Measurements from ENCODE around the gene FBXL7.

The FBXL7 gene

GRCh38 chr5:15741591-15741990 lies 241.6 kb downstream of the FBXL7 start:
- Histone ChIP-seq H3K27me3 (ENCODE audit: insufficient read depth, low read length, poor library complexity, severe bottlenecking) (no peaks in the 10 kb centered on the region), H3F3A (ENCODE audit: low read depth) (no peaks in the 10 kb centered on the region), H3K4me2 (ENCODE audit: low read depth, low read length, poor library complexity, severe bottlenecking) (no peak overlapping the region), H3K79me2 (ENCODE audit: insufficient read depth, low read length) (no peaks in the 10 kb centered on the region), H3K36me3 (ENCODE audit: insufficient read depth, low read length) (no peaks in the 10 kb centered on the region), H3K4me1 (ENCODE audit: insufficient read depth, low read length, poor library complexity, severe bottlenecking) (no peaks in the 10 kb centered on the region), H4K20me1 (ENCODE audit: insufficient read depth, low read length, poor library complexity, severe bottlenecking) (no peaks in the 10 kb centered on the region), H3K9me3 (ENCODE audit: insufficient read depth, low read depth, low read length) (no peaks in the 10 kb centered on the region), H2AFZ (ENCODE audit: low read length) (no peak overlapping the region), H3K9me2 (replicated peaks; ENCODE audit: low read depth, low read length) (no peaks in the 10 kb centered on the region), H3K4me3 (ENCODE audit: low read length, poor library complexity, severe bottlenecking) (no peak overlapping the region), H3K9ac (ENCODE audit: low read depth, low read length, poor library complexity, severe bottlenecking) (no peak overlapping the region)
- no peak for TF ChIP-seq EZH2phosphoT487 (IDR thresholded peaks at IDR 0.05; ENCODE audit: borderline replicate concordance)
- no peak for TF ChIP-seq CTCF (conservative IDR thresholded peaks at IDR 0.05; ENCODE audit: low read length)

GRCh38 chr5:15746833-15747232 lies 246.9 kb downstream of the FBXL7 start:
- Histone ChIP-seq H3K4me2 (ENCODE audit: low read depth, low read length, poor library complexity, severe bottlenecking) (no peak overlapping the region), H3K9me3 (ENCODE audit: insufficient read depth, low read depth, low read length) (no peaks in the 10 kb centered on the region), H3K27me3 (ENCODE audit: insufficient read depth, low read length, poor library complexity, severe bottlenecking) (no peaks in the 10 kb centered on the region), H3K36me3 (ENCODE audit: insufficient read depth, low read length) (no peaks in the 10 kb centered on the region), H3K9me2 (replicated peaks; ENCODE audit: low read depth, low read length) (no peaks in the 10 kb centered on the region), H2AFZ (ENCODE audit: low read length) (no peak overlapping the region), H3K9ac (ENCODE audit: low read depth, low read length, poor library complexity, severe bottlenecking) (no peak overlapping the region), H3F3A (ENCODE audit: low read depth) (no peaks in the 10 kb centered on the region), H3K4me3 (ENCODE audit: low read length, poor library complexity, severe bottlenecking) (no peak overlapping the region), H4K20me1 (ENCODE audit: insufficient read depth, low read length, poor library complexity, severe bottlenecking) (no peaks in the 10 kb centered on the region), H3K79me2 (ENCODE audit: insufficient read depth, low read length) (no peaks in the 10 kb centered on the region), H3K4me1 (ENCODE audit: insufficient read depth, low read length, poor library complexity, severe bottlenecking) (no peaks in the 10 kb centered on the region)
- TF ChIP-seq EZH2phosphoT487 (IDR thresholded peaks at IDR 0.05; ENCODE audit: borderline replicate concordance) = no peak
- no peak for TF ChIP-seq CTCF (conservative IDR thresholded peaks at IDR 0.05; ENCODE audit: low read length)

- Histone ChIP-seq H3K36me3 (ENCODE audit: insufficient read depth, low read length) (no peaks in the 10 kb centered on the region), H2AFZ (ENCODE audit: low read length) (no peak overlapping the region), H3K79me2 (ENCODE audit: insufficient read depth, low read length) (no peaks in the 10 kb centered on the region), H3K4me3 (ENCODE audit: low read length, poor library complexity, severe bottlenecking) (no peak overlapping the region), H3K4me1 (ENCODE audit: insufficient read depth, low read length, poor library complexity, severe bottlenecking) (no peaks in the 10 kb centered on the region), H3K9me3 (ENCODE audit: insufficient read depth, low read depth, low read length) (no peaks in the 10 kb centered on the region), H3K9me2 (replicated peaks; ENCODE audit: low read depth, low read length) (no peaks in the 10 kb centered on the region), H3K9ac (ENCODE audit: low read depth, low read length, poor library complexity, severe bottlenecking) (no peak overlapping the region), H4K20me1 (ENCODE audit: insufficient read depth, low read length, poor library complexity, severe bottlenecking) (no peaks in the 10 kb centered on the region), H3F3A (ENCODE audit: low read depth) (no peaks in the 10 kb centered on the region), H3K27me3 (ENCODE audit: insufficient read depth, low read length, poor library complexity, severe bottlenecking) (no peaks in the 10 kb centered on the region), H3K4me2 (ENCODE audit: low read depth, low read length, poor library complexity, severe bottlenecking) (no peak overlapping the region)
- TF ChIP-seq EZH2phosphoT487 (IDR thresholded peaks at IDR 0.05; ENCODE audit: borderline replicate concordance) (no peak), CTCF (conservative IDR thresholded peaks at IDR 0.05; ENCODE audit: low read length) (no peak)
Measured at GRCh38 chr5:15748266-15748665, 248.3 kb downstream of the FBXL7 start.
